Immature natural killer cell (primary cell): ENCODE results near the gene MTAP. TPM values are rescaled to one million over a fixed set of nuclear protein-coding genes. Genes with fewer than 3 reads are reported as not detected.

ENCODE experiments used
- DNase-seq, 3 donors: peaks; one replicate each; pipeline ENCODE4 v3.0.0; 2022; ENCODE audit warnings: mixed read lengths in 1 of 3
- H3K27ac Mint-ChIP-seq, 6 donors: one replicate each; pipeline ENCODE4 v1.8.0; 2020; ENCODE audit warnings: mixed read lengths in 6 of 6, mild to moderate bottlenecking in 5 of 6, inconsistent platforms in 4 of 6, moderate library complexity in 3 of 6
- H3K27me3 Mint-ChIP-seq, 3 donors: one replicate each; pipeline ENCODE4 v1.8.0; 2020 to 2021; ENCODE audit warnings: low read depth in 3 of 3, mild to moderate bottlenecking in 3 of 3, mixed read lengths in 3 of 3, moderate library complexity in 3 of 3, inconsistent platforms in 1 of 3
- H3K36me3 Mint-ChIP-seq, 3 donors: one replicate each; pipeline ENCODE4 v1.8.0; 2020; ENCODE audit warnings: mixed read lengths in 3 of 3, inconsistent platforms in 2 of 3, mild to moderate bottlenecking in 2 of 3
- H3K4me1 Mint-ChIP-seq, 2 donors: one replicate each; pipeline ENCODE4 v1.8.0; 2020; ENCODE audit warnings: inconsistent platforms in 2 of 2, mild to moderate bottlenecking in 2 of 2, mixed read lengths in 2 of 2, moderate library complexity in 1 of 2
- H3K4me3 Mint-ChIP-seq, 5 donors: one replicate each; pipeline ENCODE4 v1.8.0; 2020; ENCODE audit warnings: mild to moderate bottlenecking in 5 of 5, mixed read lengths in 5 of 5, inconsistent platforms in 3 of 5, moderate library complexity in 3 of 5
- H3K9me3 Mint-ChIP-seq, 6 donors: one replicate each; pipeline ENCODE4 v1.8.0; 2020; ENCODE audit warnings: mild to moderate bottlenecking in 6 of 6, mixed read lengths in 6 of 6, inconsistent platforms in 4 of 6, moderate library complexity in 3 of 6
- polyA plus RNA-seq, 3 donors: library from polyadenylated mRNA; unstranded; fragments of 300-500 nt; fragmentation: Illumina TruSeq; gene quantifications; one replicate each; pipeline ENCODE4 v1.2.3, GENCODE V29; 2021

Gene MTAP
- polyA plus RNA-seq, 3 donors from 2014 or later: 7.3 to 10.6 (median 8.6) TPM

DNA sequence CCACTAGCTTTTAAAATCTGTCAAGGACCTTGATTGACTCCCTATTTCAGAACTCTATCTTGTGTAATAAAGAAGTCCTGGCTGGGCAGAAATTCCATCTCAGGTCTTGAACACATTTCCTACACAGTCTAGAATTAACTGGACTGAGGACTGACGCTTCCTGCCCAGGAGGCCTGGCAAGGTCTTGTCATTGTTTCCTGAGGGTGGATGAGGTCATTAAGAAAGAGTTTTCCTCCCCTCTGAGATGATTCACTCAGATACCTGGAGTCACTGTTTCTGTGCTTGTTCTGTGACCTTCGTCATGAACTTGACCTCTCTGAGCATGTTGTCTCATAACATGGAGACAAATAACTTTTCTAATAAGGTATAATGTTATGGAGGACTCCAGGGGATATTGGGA is 10.0 kb downstream of the MTAP start:
- Mint-ChIP-seq H3K27ac (no peak overlapping the region), H3K4me1 (peaks cover 10 to 14% of the 10 kb centered on the region in 2 donors), H3K36me3 (peaks cover 11 to 19% (median 13%) of the 10 kb centered on the region in 3 donors), H3K9me3 (no peaks in the 10 kb centered on the region), H3K27me3 (no peaks in the 10 kb centered on the region), H3K4me3 (no peak overlapping the region)
- no peak for DNase-seq

DNA sequence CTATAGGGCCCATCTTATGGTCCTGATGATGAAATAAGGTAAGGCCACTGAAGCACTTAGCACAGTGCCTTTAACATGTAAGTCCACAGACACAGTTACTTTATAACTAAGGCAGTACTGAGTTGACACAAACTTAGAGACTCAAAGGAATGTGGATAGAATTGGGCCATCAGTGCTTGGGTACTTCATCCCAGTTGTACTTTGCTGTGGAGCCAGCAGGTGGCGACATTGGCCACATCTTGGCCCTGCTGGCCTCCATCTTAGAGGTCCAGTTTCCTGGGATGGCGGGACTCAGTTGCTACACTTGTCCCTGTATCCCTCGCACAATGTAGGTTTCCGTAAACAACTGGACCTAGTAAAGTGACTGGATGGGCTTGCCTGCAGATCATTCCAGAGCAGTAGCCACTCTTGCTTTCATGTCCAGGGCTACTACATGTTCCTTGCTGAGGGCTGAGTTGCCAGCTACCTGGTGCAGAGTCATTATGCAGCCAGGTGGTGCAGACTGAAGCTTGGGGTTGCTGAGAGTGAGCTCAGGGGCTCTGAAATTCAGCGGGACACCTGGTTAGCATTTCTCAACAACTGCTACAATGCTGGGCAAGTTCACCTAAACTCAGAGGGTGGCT is 10.6 kb downstream of the MTAP start:
- Mint-ChIP-seq H3K4me3 (peak overlapping the region in 1 of 5 donors; percentile 67), H3K9me3 (no peaks in the 10 kb centered on the region), H3K27me3 (no peaks in the 10 kb centered on the region), H3K27ac (peak overlapping the region in 1 of 6 donors; percentile 9), H3K4me1 (peaks cover 10 to 14% of the 10 kb centered on the region in 2 donors), H3K36me3 (peaks cover 11 to 22% (median 13%) of the 10 kb centered on the region in 3 donors)
- DNase-seq: peak; percentile 50 to 67 (median 57)

DNA sequence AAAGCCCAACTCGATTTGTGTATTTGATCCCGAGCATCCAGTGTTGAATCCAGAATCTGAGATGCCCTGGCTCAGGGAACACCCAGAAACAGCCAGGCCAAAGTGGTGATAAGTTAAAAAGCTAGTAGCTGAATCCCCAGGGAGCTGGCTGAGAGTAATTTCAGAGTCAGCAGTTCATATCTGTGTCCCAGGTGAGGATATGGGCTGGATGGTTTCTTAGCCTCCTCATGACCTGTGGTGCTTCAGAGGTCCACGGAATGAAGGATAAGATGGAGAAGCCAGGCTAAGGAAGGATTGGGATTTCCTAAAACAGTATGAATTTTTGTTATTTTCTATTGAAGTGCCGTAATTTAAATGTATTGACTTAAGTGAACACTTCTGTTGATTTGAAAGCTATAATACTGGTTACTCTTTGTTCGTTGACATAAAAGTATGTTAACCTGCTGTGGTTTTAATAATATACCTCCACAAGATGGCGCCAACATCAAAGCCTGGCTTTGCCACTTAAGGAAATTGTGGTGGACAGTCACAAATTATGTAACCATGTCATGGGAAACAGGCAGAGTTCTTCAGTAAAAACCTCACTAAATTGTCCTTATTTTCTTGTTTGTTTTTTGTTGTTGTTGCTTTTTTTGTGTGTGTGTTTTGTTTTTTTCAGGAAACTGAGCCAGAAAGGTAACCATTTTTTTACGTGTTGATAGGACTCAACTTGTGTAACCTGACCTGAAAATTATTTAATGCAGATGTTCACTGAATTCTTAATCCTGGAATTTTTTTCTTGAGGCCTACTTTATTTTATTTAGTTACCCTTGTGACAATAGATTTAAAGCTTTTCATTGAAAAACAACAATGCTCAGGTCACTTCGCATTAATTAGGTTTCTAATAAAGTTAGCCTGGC is 11.4 kb downstream of the MTAP start:
- H3K4me3 Mint-ChIP-seq: no peak overlapping the region
- peak; percentile 62 to 74 (median 66) for DNase-seq
- peaks cover 14 to 30% (median 17%) of the 10 kb centered on the region in 3 donors for H3K36me3 Mint-ChIP-seq
- peak overlapping the region in 2 of 6 donors; percentile 24 to 34 for H3K27ac Mint-ChIP-seq
- H3K4me1 Mint-ChIP-seq: peaks cover 10 to 14% of the 10 kb centered on the region in 2 donors
- no peaks in the 10 kb centered on the region for H3K9me3 Mint-ChIP-seq
- H3K27me3 Mint-ChIP-seq: no peaks in the 10 kb centered on the region

DNA sequence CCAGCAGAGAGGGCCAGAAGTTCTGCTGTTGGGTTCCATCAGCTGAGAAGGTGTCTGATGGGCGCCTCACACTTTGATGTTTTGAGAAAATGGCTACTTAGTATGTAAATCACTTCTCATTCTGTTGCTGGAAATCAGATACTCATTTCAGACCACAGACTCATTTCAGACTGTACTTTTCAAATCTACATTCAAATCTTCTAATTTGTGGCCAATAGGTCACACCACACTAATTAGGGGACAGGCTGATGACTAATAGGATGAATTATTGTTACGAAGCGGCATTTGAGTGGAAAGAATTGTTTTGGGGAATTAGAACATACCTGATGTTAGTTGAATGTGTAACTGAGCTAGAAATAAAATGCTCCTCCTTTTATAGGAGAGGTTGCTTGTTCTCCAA is 13.2 kb downstream of the MTAP start:
- Mint-ChIP-seq H3K4me3 (no peak overlapping the region), H3K36me3 (peaks cover 19 to 36% (median 27%) of the 10 kb centered on the region in 3 donors), H3K27ac (no peak overlapping the region), H3K9me3 (no peaks in the 10 kb centered on the region), H3K4me1 (peaks cover 14 to 15% of the 10 kb centered on the region in 2 donors), H3K27me3 (no peaks in the 10 kb centered on the region)
- DNase-seq: no peak

DNA sequence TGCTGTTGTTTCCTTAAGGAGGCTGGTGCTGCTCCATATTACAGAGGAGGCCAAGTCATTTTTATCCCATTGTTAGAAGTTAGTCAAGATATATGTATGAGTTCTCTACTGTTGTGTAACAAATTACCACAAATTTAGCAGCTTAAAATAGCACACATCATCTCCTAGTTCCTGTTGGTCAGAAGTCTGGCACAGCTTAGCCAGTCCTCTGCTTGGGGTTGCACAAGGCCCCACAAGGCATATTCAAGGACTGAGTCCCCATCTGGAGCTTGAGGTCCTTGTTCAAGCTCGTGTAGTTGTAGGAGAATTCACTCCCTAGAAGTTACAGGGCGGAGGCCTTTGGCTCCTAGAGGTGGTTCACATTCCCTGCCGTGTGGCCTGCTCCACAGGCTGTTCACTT is 14.7 kb downstream of the MTAP start:
- H3K27ac Mint-ChIP-seq: peak overlapping the region in 1 of 6 donors; percentile 5

DNA sequence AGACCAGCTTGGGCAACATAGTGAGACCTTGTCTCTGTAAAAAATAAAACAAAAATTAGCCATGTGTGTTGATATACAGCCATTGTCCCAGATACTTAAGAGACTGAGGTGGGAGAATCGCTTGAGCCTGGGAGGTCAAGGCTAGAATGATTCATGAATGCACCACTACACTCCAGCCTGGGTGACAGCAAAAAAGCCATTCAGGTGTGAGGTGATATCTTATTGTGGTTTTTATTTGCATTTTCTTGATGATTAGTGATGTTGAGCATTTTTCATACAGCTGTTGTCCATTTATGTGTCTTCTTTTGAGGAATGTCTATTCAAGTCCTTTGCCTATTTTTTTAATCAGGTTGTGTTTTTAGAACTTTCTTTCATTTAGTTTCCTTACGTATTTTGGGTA is 23.2 kb downstream of the MTAP start:
- H3K36me3 Mint-ChIP-seq: peaks cover 32 to 57% (median 36%) of the 10 kb centered on the region in 3 donors
- H3K4me3 Mint-ChIP-seq: no peak overlapping the region
- no peak for DNase-seq
- H3K4me1 Mint-ChIP-seq: peaks cover 9 to 33% of the 10 kb centered on the region in 2 donors
- peaks cover 0 to 2% (median 2%) of the 10 kb centered on the region in 3 donors for H3K27me3 Mint-ChIP-seq
- no peaks in the 10 kb centered on the region for H3K9me3 Mint-ChIP-seq
- H3K27ac Mint-ChIP-seq: no peak overlapping the region

More for the DNA sequence above, 14.7 kb downstream of the MTAP start:
- peaks cover 17 to 19% of the 10 kb centered on the region in 2 donors for H3K4me1 Mint-ChIP-seq
- H3K27me3 Mint-ChIP-seq: peaks cover 0 to 2% (median 0%) of the 10 kb centered on the region in 3 donors
- H3K4me3 Mint-ChIP-seq: no peak overlapping the region
- H3K9me3 Mint-ChIP-seq: no peaks in the 10 kb centered on the region
- H3K36me3 Mint-ChIP-seq: peaks cover 19 to 43% (median 32%) of the 10 kb centered on the region in 3 donors
- DNase-seq: no peak

DNA sequence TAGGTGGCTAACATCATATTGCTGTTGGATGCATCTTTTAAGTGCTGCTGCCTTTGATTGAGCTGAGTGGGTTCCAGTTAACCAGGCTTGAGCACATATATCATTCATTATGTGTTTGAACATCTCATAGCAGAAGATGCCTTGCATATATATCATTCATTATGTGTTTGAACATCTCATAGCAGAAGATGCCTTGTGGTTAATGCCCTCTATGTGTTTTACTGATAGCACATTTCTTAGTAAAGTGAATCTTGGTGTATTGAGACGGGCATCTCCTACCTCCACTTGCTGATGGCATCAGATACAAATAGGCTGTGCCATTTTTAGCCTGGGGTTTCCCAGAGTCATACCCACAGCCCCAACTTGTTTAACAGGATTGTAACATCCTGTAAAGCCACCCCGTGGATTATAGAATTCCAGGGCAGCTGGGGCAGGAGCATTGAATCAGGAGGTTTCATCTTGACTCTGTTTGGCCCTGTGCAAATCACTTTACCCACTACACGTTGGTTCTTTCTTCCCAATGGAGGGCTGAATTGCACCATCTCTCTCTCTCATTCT is 26.5 kb downstream of the MTAP start:
- Mint-ChIP-seq H3K4me1 (peaks cover 22 to 34% of the 10 kb centered on the region in 2 donors), H3K9me3 (no peaks in the 10 kb centered on the region), H3K27ac (no peak overlapping the region)

DNA sequence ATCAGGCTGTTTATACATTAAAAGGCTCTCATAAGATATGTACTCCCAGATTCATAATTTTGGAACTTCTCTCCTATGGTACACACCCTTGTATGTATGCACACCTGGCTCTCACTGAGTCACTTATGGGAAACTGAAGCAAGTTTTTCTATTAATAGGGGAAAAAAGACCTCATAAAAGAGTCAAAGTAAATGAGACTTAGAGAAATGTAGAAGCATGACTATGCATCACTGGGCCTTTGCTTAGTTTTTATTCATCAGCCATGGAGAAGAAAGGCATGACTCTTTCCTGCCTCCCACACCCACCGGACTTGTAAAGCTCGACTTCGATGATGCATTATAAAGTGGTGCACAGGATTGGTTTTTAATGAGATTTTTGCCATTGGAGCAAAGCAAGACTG is 28.2 kb downstream of the MTAP start:
- DNase-seq: no peak
- no peaks in the 10 kb centered on the region for H3K9me3 Mint-ChIP-seq
- peaks cover 12 to 42% (median 24%) of the 10 kb centered on the region in 3 donors for H3K36me3 Mint-ChIP-seq
- H3K4me1 Mint-ChIP-seq: peaks cover 15 to 27% of the 10 kb centered on the region in 2 donors
- H3K27me3 Mint-ChIP-seq: peaks cover 0 to 2% (median 0%) of the 10 kb centered on the region in 3 donors
- no peak overlapping the region for H3K27ac Mint-ChIP-seq
- H3K4me3 Mint-ChIP-seq: no peak overlapping the region

More for the DNA sequence above, 26.5 kb downstream of the MTAP start:
- H3K27me3 Mint-ChIP-seq: peaks cover 0 to 2% (median 0%) of the 10 kb centered on the region in 3 donors
- no peak for DNase-seq
- H3K4me3 Mint-ChIP-seq: no peak overlapping the region
- H3K36me3 Mint-ChIP-seq: peaks cover 22 to 52% (median 28%) of the 10 kb centered on the region in 3 donors

DNA sequence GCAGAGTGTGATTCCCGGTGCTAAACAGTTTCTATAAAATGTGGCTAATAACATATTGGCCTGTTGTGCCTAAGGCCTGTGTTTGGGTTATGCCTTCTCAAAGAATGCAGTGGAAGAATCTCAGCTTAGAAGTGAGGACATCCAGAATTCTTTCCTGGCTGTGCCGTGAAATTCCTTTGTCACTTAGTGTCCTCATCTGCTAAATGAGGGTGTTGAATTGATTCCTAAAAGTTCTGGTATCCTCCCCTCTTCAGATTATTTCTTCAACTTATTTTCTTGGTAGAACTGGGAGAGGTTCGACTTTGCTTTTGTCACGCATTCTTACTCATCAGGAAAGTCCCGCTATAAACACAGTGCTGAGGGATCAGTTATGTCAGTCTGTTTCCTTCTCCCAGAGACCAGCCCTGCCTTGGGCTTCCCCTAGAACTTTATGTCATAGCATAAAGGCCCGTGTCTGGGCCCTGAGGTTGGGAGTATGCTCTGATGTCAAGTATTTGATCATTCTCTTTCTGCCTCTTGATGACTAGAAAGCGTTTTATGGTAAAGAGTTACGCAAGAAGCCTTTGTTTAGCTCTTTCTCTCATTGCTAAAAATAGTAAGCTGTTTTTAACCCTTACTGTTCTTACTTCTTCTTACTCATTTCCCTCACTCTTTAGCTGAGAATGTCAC is 29.5 kb downstream of the MTAP start:
- Mint-ChIP-seq H3K27me3 (peaks cover 0 to 2% (median 0%) of the 10 kb centered on the region in 3 donors), H3K4me3 (no peak overlapping the region), H3K9me3 (no peaks in the 10 kb centered on the region), H3K27ac (no peak overlapping the region), H3K4me1 (peaks cover 16 to 25% of the 10 kb centered on the region in 2 donors), H3K36me3 (peaks cover 19 to 47% (median 24%) of the 10 kb centered on the region in 3 donors)
- no peak for DNase-seq

DNA sequence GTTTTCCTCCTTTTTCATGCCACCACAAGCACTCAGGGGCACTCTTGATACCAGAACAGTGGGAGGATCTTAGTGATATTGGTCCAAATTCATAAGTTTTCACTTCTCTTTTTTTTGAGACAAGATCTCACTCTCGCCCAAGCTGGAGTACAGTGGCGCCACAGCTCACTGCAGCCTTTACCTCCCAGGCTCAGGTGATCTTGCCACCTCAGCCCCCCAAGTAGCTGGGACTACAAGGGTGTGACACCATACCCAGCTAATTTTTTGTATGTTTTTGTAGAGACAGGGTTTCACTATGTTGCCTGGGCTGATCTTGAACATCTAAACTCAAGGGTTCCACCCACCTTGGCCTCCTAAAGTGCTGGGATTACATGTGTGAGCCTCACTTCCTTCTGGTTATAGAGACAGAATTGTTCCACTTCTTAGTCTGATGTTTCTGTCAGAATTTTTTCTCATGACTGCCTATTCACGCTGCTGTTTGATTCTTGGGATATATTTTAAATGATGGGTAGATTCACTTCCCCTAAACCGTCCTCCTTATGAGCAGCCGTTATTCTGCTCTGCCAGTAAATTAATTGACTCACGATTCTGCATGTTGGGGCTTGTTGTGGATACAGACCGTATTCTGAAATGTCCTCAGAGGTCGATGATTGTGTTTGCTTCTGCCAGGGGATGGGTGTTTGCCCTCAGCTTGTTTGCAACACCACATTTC is 30.8 kb downstream of the MTAP start:
- peaks cover 18 to 25% of the 10 kb centered on the region in 2 donors for H3K4me1 Mint-ChIP-seq
- no peak overlapping the region for H3K4me3 Mint-ChIP-seq
- no peaks in the 10 kb centered on the region for H3K9me3 Mint-ChIP-seq
- H3K27me3 Mint-ChIP-seq: peaks cover 0 to 2% (median 0%) of the 10 kb centered on the region in 3 donors
- H3K27ac Mint-ChIP-seq: peak overlapping the region in 3 of 6 donors; percentile 22 to 65 (median 40)
- peaks cover 29 to 60% (median 32%) of the 10 kb centered on the region in 3 donors for H3K36me3 Mint-ChIP-seq
- no peak for DNase-seq

DNA sequence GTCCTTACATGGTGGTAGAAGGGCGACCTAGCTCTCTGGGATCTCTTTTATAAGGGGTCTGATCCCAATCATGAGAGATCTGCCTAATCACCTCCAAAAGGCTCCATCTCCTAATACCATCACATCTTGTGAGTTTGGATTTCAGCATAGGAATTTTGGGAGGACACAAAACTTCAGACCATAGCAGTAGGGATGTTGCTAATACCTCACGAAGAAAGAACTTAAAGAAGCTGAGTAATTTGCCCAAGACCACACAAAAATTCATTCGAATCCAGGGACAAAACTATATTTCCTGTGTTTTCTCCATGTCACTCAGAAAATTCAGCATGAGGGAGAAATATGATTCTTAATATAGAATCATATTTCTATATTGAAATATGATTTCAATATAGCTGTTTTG is 32.7 kb downstream of the MTAP start:
- no peaks in the 10 kb centered on the region for H3K27me3 Mint-ChIP-seq
- peaks cover 39 to 69% (median 46%) of the 10 kb centered on the region in 3 donors for H3K36me3 Mint-ChIP-seq
- peaks cover 18 to 25% of the 10 kb centered on the region in 2 donors for H3K4me1 Mint-ChIP-seq
- H3K4me3 Mint-ChIP-seq: no peak overlapping the region
- no peak overlapping the region for H3K27ac Mint-ChIP-seq
- DNase-seq: no peak
- H3K9me3 Mint-ChIP-seq: no peaks in the 10 kb centered on the region

DNA sequence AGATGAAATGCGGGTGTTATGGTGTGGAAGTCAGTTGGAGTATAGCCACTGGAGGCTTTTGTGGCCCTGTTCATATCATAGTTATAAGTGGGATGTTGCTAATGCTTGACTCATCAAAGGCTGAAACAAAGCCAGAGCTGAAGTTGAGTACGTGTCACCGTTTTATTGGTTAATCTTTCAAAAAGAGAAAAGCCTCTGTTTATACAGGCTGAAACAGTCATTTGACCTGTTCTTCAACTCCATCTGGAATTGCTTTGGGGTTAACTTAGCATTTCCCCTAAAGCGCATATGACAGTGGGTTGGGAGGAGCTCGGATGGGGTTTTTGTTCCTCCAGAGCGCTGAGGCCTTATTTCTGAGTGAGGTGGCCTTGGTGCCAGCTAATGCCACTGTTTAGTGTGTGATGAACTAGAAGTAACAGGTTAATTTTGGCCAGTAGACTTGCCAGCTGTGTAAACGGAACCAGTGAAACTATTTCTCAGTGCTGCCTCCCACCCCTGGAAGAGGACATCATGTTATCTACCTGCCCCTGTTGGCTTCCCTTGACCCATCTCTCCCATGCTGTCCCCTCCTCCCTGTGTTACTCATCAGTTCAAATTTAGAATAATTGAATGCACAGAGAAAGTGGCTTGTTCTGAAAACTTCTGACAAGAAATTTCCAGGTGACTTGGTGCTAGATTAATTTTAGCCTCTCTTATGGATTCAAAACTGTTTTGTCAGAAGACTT is 34.2 kb downstream of the MTAP start:
- H3K9me3 Mint-ChIP-seq: peaks cover 0 to 7% (median 0%) of the 10 kb centered on the region in 6 donors
- peaks cover 18 to 20% of the 10 kb centered on the region in 2 donors for H3K4me1 Mint-ChIP-seq
- H3K4me3 Mint-ChIP-seq: no peak overlapping the region
- DNase-seq: no peak
- no peaks in the 10 kb centered on the region for H3K27me3 Mint-ChIP-seq
- peak overlapping the region in 1 of 6 donors; percentile 13 for H3K27ac Mint-ChIP-seq
- peaks cover 52 to 74% (median 57%) of the 10 kb centered on the region in 3 donors for H3K36me3 Mint-ChIP-seq
